B cell (primary cell): Measurements from ENCODE around the gene MCCD1. TPM values are rescaled to one million over a fixed set of nuclear protein-coding genes. Genes with fewer than 3 reads are reported as not detected.
"Not testable (repeated sequence)": the region's sequence is repeated elsewhere in the genome, so short reads cannot be mapped to it uniquely, and the experiment has no call there.

Experiments used
- ATAC-seq: fragments of 200-7000 bp; cut with Tn5 transposase; one replicate; pipeline ENCODE4 v1.10.0; 2021; ENCODE audit warnings: low read depth, mild to moderate bottlenecking, moderate number of reproducible peaks, moderate library complexity
- CTCF ChIA-PET: fragments of 350-600 bp; sonication (Branson Sonifier 250); formaldehyde crosslinking; loops from one replicate; lab custom pipeline; 2021; ENCODE audit warnings: antibody characterized with exemption, inconsistent platforms; lab: Charles Lee
- POLR2A ChIA-PET: fragments of 350-600 bp; sonication (Branson Sonifier 250); formaldehyde crosslinking; loops from one replicate; lab custom pipeline; 2021; ENCODE audit warnings: antibody characterized with exemption; lab: Charles Lee
- DNase-seq: peaks from one replicate; pipeline ENCODE4 v3.0.0; 2013
- H2AFZ ChIP-seq: 2 replicates; pipeline ENCODE4 v1.6.1; 2012; ENCODE audit warnings: mild to moderate bottlenecking, low read depth, low read length; ENCODE audit not compliant: insufficient read depth, poor library complexity, severe bottlenecking
- H3K27ac ChIP-seq, 2 donors: 1 replicate in 1 of 2; 2 replicates in 1 of 2; pipeline ENCODE4 v1.5.1; 2012 to 2013; ENCODE audit warnings: low read length in 2 of 2, mild to moderate bottlenecking in 2 of 2, moderate library complexity in 1 of 2
- H3K27me3 ChIP-seq, 4 experiments: fragments of 200-600 bp in 1 of 4; sonication (generic) in 1 of 4; replicated peaks in 1 of 4; 1 replicate in 2 of 4; 2 replicates in 2 of 4; pipeline versions ENCODE4 v1.6.1 to v1.7.0; 2013 to 2016; ENCODE audit warnings: low read length in 3 of 4, mild to moderate bottlenecking in 2 of 4, mixed read lengths in 1 of 4, moderate library complexity in 1 of 4; ENCODE audit not compliant: insufficient read depth in 4 of 4, control insufficient read depth in 3 of 4; ENCODE audit errors: control extremely low read depth in 1 of 4
- H3K36me3 ChIP-seq, 2 experiments: replicated peaks in 1 of 2; 1 replicate in 1 of 2; 2 replicates in 1 of 2; pipeline versions ENCODE4 v1.6.1 to v1.7.1; 2013; ENCODE audit warnings: low read length in 1 of 2; ENCODE audit not compliant: insufficient read depth in 2 of 2, control insufficient read depth in 1 of 2; ENCODE audit errors: control extremely low read depth in 1 of 2, extremely low read depth in 1 of 2
- H3K4me1 ChIP-seq, 2 donors: fragments of 200-600 bp in 1 of 2; sonication (generic) in 1 of 2; 1 replicate in 1 of 2; 2 replicates in 1 of 2; pipeline versions ENCODE4 v1.5.1 to v1.6.1; 2013 to 2017; ENCODE audit warnings: low read length in 2 of 2; ENCODE audit not compliant: control insufficient read depth in 2 of 2, insufficient read depth in 2 of 2
- H3K4me2 ChIP-seq: replicated peaks from 2 replicates; pipeline ENCODE3; 2012; ENCODE audit warnings: mild to moderate bottlenecking, low read depth, low read length; ENCODE audit not compliant: poor library complexity, severe bottlenecking
- H3K4me3 ChIP-seq, 5 experiments: fragments of 200-600 bp in 1 of 5; sonication (generic) in 1 of 5; 1 replicate in 3 of 5; 2 replicates in 2 of 5; pipeline versions ENCODE4 v1.5.1 to v1.7.0; 2011 to 2016; ENCODE audit warnings: low read length in 4 of 5, mild to moderate bottlenecking in 4 of 5, low read depth in 2 of 5, control low read depth in 1 of 5, moderate library complexity in 1 of 5; ENCODE audit not compliant: insufficient read depth in 1 of 5; ENCODE audit errors: control extremely low read depth in 1 of 5, extremely low read depth in 1 of 5
- H3K79me2 ChIP-seq: fragments of 200-600 bp; sonication (generic); one replicate; pipeline ENCODE4 v1.6.0; 2016; ENCODE audit warnings: low read length; ENCODE audit not compliant: control insufficient read depth, insufficient read depth
- H3K9ac ChIP-seq: fragments of 200-600 bp; sonication (generic); 2 replicates; pipeline ENCODE4 v1.6.1; 2017; ENCODE audit warnings: mild to moderate bottlenecking, low read length, moderate library complexity
- H3K9me3 ChIP-seq, 3 donors: one replicate each; pipeline versions ENCODE4 v1.6.1 to v1.7.1; 2013; ENCODE audit warnings: low read length in 2 of 3; ENCODE audit not compliant: control insufficient read depth in 2 of 3, insufficient read depth in 1 of 3; ENCODE audit errors: control extremely low read depth in 1 of 3
- H4K20me1 ChIP-seq: 2 replicates; pipeline ENCODE4 v1.6.0; 2012; ENCODE audit warnings: mild to moderate bottlenecking, low read length; ENCODE audit not compliant: insufficient read depth, control insufficient read depth, poor library complexity, severe bottlenecking
- H3K27ac Mint-ChIP-seq: one replicate; pipeline ENCODE4 v1.8.0; 2021; ENCODE audit warnings: mixed read lengths
- H3K27me3 Mint-ChIP-seq: one replicate; pipeline ENCODE4 v1.8.0; 2021; ENCODE audit warnings: mixed read lengths
- H3K4me1 Mint-ChIP-seq: one replicate; pipeline ENCODE4 v1.8.0; 2021; ENCODE audit warnings: mixed read lengths
- H3K4me3 Mint-ChIP-seq: one replicate; pipeline ENCODE4 v1.8.0; 2021; ENCODE audit warnings: mixed read lengths
- H3K9me3 Mint-ChIP-seq: one replicate; pipeline ENCODE4 v1.8.0; 2022; ENCODE audit warnings: mixed read lengths; ENCODE audit not compliant: insufficient read depth
- CTCF ChIP-seq: fragments of 200-600 bp; IDR thresholded peaks from one replicate; pipeline ENCODE4 v1.8.0; 2022; ENCODE audit warnings: antibody characterized with exemption, mild to moderate bottlenecking
- EZH2 ChIP-seq: IDR thresholded peaks from 2 replicates; pipeline ENCODE4 v1.6.1; 2012; ENCODE audit warnings: borderline replicate concordance, low read depth, mild to moderate bottlenecking, moderate library complexity, low read length; ENCODE audit not compliant: insufficient read depth, poor library complexity, severe bottlenecking
- WGBS: methylation state at CpG from one replicate; pipeline ENCODE4 v1.1.5; 2013; ENCODE audit warnings: missing lambda C conversion rate; ENCODE audit not compliant: insufficient coverage; 5-methylcytosine and 5-hydroxymethylcytosine counted together
- intact Hi-C: fragments of 100-400 bp; cut with micrococcal nuclease; formaldehyde crosslinking; loops from one replicate; pipeline ENCODE4 v1.10.0; 2022
- polyA plus RNA-seq: library from polyadenylated mRNA; depleted of rRNA; stranded (reverse); fragments of >200 nt; gene quantifications from 2 replicates; pipeline ENCODE4 v1.2.3, GENCODE V29; 2012
- total RNA-seq, 2 donors: library from RNA; stranded (reverse); fragments of 120-200 nt in 1 of 2; gene quantifications; 1 replicate in 1 of 2; 2 replicates in 1 of 2; pipeline versions ENCODE4 v1.2.3 to v1.2.4, GENCODE V29; 2013 to 2022

Gene MCCD1
- total and polyA plus RNA-seq, 2 donors (not counting 1 experiment from before 2014, with no cell fraction given) = not detected

GRCh38 chr6:31485055-31485454 lies 43.7 kb upstream of the MCCD1 start:
- Histone ChIP-seq H3K79me2 (peaks cover 34% of the 10 kb centered on the region), H3K4me3 (no peak overlapping the region), H3K36me3 (peaks cover 0 to under 1% of the 10 kb centered on the region in 2 experiments), H3K27ac (no peak overlapping the region), H3K9me3 (no peaks in the 10 kb centered on the region), H3K4me2 (no peak overlapping the region), H3K4me1 (no peaks in the 10 kb centered on the region), H3K9ac (no peak overlapping the region), H2AFZ (no peak overlapping the region), H4K20me1 (peaks cover 5% of the 10 kb centered on the region), H3K27me3 (no peaks in the 10 kb centered on the region)
- TF ChIP-seq CTCF (no peak), EZH2 (no peak)
- Mint-ChIP-seq H3K9me3 (no peaks in the 10 kb centered on the region), H3K27ac (no peak overlapping the region), H3K4me1 (peaks cover 6% of the 10 kb centered on the region), H3K4me3 (no peak overlapping the region), H3K27me3 (no peaks in the 10 kb centered on the region)
- ATAC-seq (no peak), DNase-seq (no peak)
- POLR2A ChIA-PET = no interaction called here
- intact Hi-C loops = no loop called here
- WGBS = 75% methylated on average over 1 of the region's 1 CpG
- CTCF ChIA-PET = no interaction called here

GRCh38 chr6:31486065-31486837 lies 42.5 kb upstream of the MCCD1 start:
- H3K9me3 ChIP-seq, H3K9me3 Mint-ChIP-seq, H3K4me3 Mint-ChIP-seq, H2AFZ ChIP-seq, H3K36me3 ChIP-seq, H3K27me3 ChIP-seq, H3K4me2 ChIP-seq, CTCF ChIA-PET, H3K27ac ChIP-seq, H3K4me3 ChIP-seq, H3K27ac Mint-ChIP-seq, H3K27me3 Mint-ChIP-seq, DNase-seq, intact Hi-C loops, H3K4me1 Mint-ChIP-seq, H3K4me1 ChIP-seq, POLR2A ChIA-PET, H3K9ac ChIP-seq: not testable (repeated sequence)
- Histone ChIP-seq H4K20me1 (peaks cover 11% of the 10 kb centered on the region), H3K79me2 (peaks cover 35% of the 10 kb centered on the region)
- ATAC-seq = peak; percentile 39
- WGBS = no CpG with 5 or more reads among the region's 9 CpGs

- H2AFZ ChIP-seq, H4K20me1 ChIP-seq, H3K27me3 Mint-ChIP-seq, H3K27ac ChIP-seq, H3K9me3 Mint-ChIP-seq, DNase-seq, H3K36me3 ChIP-seq, H3K27ac Mint-ChIP-seq, intact Hi-C loops, ATAC-seq, H3K4me3 ChIP-seq, H3K4me2 ChIP-seq, POLR2A ChIA-PET, H3K9me3 ChIP-seq, H3K4me3 Mint-ChIP-seq, H3K27me3 ChIP-seq, H3K9ac ChIP-seq: not testable (repeated sequence)
- H3K79me2 ChIP-seq = peaks cover 34% of the 10 kb centered on the region
- 100% methylated on average over 3 of the region's 6 CpGs for WGBS
- CTCF ChIA-PET = interaction anchor here (1.2 kb wide), 1 partner anchor 97 kb away, joined by 4 read pairs; no protein-coding TSS in a partner anchor
- H3K4me1 ChIP-seq = peaks cover 8 to 12% of the 10 kb centered on the region in 2 donors
- H3K4me1 Mint-ChIP-seq = peaks cover 12% of the 10 kb centered on the region
These were observed 41.1 kb upstream of the MCCD1 start for GRCh38 chr6:31487674-31488073.
